HepG2 (cell line): ENCODE results near the gene ENTPD6. TPM values are rescaled to one million over a fixed set of nuclear protein-coding genes. Genes with fewer than 3 reads are reported as not detected.
A peak's percentile ranks its signal among the peaks of the same experiment; 100 is the strongest.

Experiments used
- ETV5 ChIP-seq: IDR thresholded peaks from 2 replicates; pipeline ENCODE4 v1.6.1; 2018; ENCODE audit warnings: missing biosample characterization, missing genetic modification reagents, inconsistent platforms, borderline replicate concordance
- HCFC1 ChIP-seq: fragments of 150-350 bp; IDR thresholded peaks from 2 replicates; pipeline ENCODE4 v1.6.1; 2014; ENCODE audit warnings: low read depth, low read length
- KAT8 ChIP-seq: IDR thresholded peaks from 2 replicates; pipeline ENCODE4 v1.6.1; 2016; ENCODE audit warnings: missing genetic modification reagents, missing compliant biosample characterization
- MTA3 ChIP-seq: sonication (generic); formaldehyde crosslinking; IDR thresholded peaks from 2 replicates; pipeline ENCODE4 v1.4.0; 2020; ENCODE audit warnings: missing genetic modification reagents
- MTF1 ChIP-seq: sonication (generic); formaldehyde crosslinking; IDR thresholded peaks from 2 replicates; pipeline ENCODE4 v1.5.0; 2020; ENCODE audit warnings: missing genetic modification reagents
- NFIB ChIP-seq: sonication (generic); formaldehyde crosslinking; IDR thresholded peaks from 2 replicates; pipeline ENCODE4 v1.9.0; 2021; ENCODE audit warnings: missing genetic modification reagents, mild to moderate bottlenecking, borderline replicate concordance
- POLR2AphosphoS5 ChIP-seq: IDR thresholded peaks from 2 replicates; pipeline ENCODE4 v1.6.1; 2012; ENCODE audit warnings: low read depth, low read length
- RBM39 ChIP-seq: fragments of 200-400 bp; formaldehyde crosslinking; IDR thresholded peaks from one replicate; pipeline ENCODE4 v1.6.1; 2018; ENCODE audit warnings: antibody characterized with exemption, mild to moderate bottlenecking, low read depth, low read length; ENCODE audit not compliant: poor library complexity, severe bottlenecking
- TBL1XR1 ChIP-seq: fragments of 150-350 bp; IDR thresholded peaks from 2 replicates; pipeline ENCODE4 v1.6.1; 2014; ENCODE audit warnings: borderline replicate concordance, low read length; ENCODE audit not compliant: partially characterized antibody
- ZFP36 ChIP-seq: fragments of 150-350 bp; IDR thresholded peaks from 2 replicates; pipeline ENCODE4 v1.6.1; 2018; ENCODE audit warnings: borderline replicate concordance, low read length, low read depth; ENCODE audit not compliant: partially characterized antibody
- ZNF101 ChIP-seq: sonication (generic); formaldehyde crosslinking; IDR thresholded peaks from 2 replicates; pipeline ENCODE4 v1.4.0; 2020; ENCODE audit warnings: mild to moderate bottlenecking, low read depth, missing genetic modification reagents, borderline replicate concordance
- ZNF326 ChIP-seq: sonication (generic); formaldehyde crosslinking; IDR thresholded peaks from 2 replicates; pipeline ENCODE4 v1.4.0; 2020; ENCODE audit warnings: missing genetic modification reagents, borderline replicate concordance
- ZNF746 ChIP-seq: sonication (generic); formaldehyde crosslinking; IDR thresholded peaks from 2 replicates; pipeline ENCODE4 v1.8.0; 2022; ENCODE audit warnings: mild to moderate bottlenecking, missing genetic modification reagents
- ZNF883 ChIP-seq: sonication (generic); formaldehyde crosslinking; IDR thresholded peaks from 2 replicates; pipeline ENCODE4 v1.5.1; 2020; ENCODE audit warnings: mild to moderate bottlenecking, missing genetic modification reagents; ENCODE audit errors: not compliant biosample characterization
- polyA plus RNA-seq, 8 experiments: library from polyadenylated mRNA; depleted of rRNA in 3 of 8; stranded (reverse) in 7 of 8; unstranded in 1 of 8; fragments of >200 nt; fragmentation: Illumina TruSeq in 4 of 8; extraction: Trizol in 4 of 8; gene quantifications; 2 replicates each; pipeline versions ENCODE4 v1.2.1 to v1.2.3, GENCODE V29; 2011 to 2016; ENCODE audit warnings: low read depth in 4 of 8, missing spikeins in 1 of 8, mixed read lengths in 1 of 8; ENCODE audit not compliant: insufficient read depth in 1 of 8
- total RNA-seq, 5 experiments: library from RNA; depleted of rRNA; stranded (reverse); fragments of >200 nt; fragmentation: Illumina TruSeq; extraction: Trizol; gene quantifications; 2 replicates each; pipeline ENCODE4 v1.2.3, GENCODE V29; 2016; ENCODE audit warnings: low read depth in 1 of 5
- TF ChIP-seq, protein P1 (sequence below): sonication (generic); formaldehyde crosslinking; conservative IDR thresholded peaks from 2 replicates; pipeline ENCODE4 v1.4.0; 2020; ENCODE audit warnings: mild to moderate bottlenecking, missing genetic modification reagents, moderate library complexity
- TF ChIP-seq, protein P2 (sequence below), 2 experiments: fragments of 450-650 bp in 1 of 2; sonication (generic) in 1 of 2; formaldehyde crosslinking in 1 of 2; IDR thresholded peaks; 2 replicates each; pipeline versions ENCODE4 v1.6.1 to v1.8.0; 2016 to 2022; ENCODE audit warnings: antibody characterized with exemption in 1 of 2, mild to moderate bottlenecking in 1 of 2, missing genetic modification reagents in 1 of 2

Gene ENTPD6
- total and polyA plus RNA-seq, 2 of the 13 experiments (the other 11 are each of a cell fraction or from before 2014, with no cell fraction given): 164 to 172 TPM

DNA sequence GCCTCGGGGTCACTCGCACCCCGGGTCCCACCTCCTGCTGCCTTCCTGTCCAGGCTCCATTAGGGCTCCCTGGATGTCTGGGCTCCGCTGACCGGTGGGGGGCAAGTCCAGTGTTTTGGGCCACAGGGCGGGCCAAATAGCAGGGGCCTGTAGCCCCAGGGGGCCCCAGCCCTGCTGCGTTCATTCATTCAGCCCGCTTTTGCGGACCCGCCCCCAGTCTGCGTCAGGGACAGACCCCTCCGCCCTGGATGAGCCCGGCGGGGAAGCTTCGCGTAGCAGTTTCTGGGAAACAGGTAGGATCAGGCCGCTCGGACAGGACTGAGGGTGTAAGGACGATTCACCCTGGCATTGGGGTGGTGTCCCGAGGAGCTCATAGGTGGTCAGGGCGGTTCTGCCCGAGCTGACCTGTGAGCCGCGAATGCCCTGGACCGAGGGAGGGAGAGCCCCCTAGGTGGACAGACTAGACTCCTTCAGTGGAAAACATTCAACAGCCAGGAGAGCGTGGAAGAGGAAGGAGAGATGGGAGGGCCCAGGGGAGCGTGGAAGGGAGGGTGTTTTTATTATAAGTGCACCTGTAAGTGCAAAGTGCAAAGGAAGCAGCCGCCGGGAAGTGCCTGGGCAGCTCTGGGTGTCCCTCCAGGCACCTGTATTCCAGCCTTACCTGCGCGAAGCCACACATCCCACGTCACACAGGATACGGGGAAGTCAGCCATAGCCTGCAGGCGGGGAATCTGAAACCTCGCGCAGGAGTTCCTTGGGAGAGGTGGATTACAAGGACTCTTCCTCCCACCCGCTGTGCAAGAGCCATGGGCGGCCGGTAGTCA lies 662 bp downstream of the ENTPD6 start (continued):
- TF ChIP-seq ZNF746 (CRISPR knock-in tag) (no peak), ZNF101 (CRISPR knock-in tag) (no peak), RBM39 (no peak), HCFC1 (no peak), POLR2AphosphoS5 (no peak), MTA3 (CRISPR knock-in tag) (0 out of 2 replicates have a peak, but pooled peaks have one; percentile 39), MTF1 (CRISPR knock-in tag) (no peak), ETV5 (CRISPR knock-in tag) (no peak; the same call in 1 of the 2 replicates), TBL1XR1 (no peak), ZNF883 (CRISPR knock-in tag) (no peak), NFIB (CRISPR knock-in tag) (0 out of 2 replicates have a peak, but pooled peaks have one; percentile 21), ZFP36 (no peak), ZNF326 (CRISPR knock-in tag) (no peak), KAT8 (CRISPR knock-in tag) (0 out of 2 replicates have a peak, but pooled peaks have one; percentile 18)
- TF ChIP-seq, protein P1, sequence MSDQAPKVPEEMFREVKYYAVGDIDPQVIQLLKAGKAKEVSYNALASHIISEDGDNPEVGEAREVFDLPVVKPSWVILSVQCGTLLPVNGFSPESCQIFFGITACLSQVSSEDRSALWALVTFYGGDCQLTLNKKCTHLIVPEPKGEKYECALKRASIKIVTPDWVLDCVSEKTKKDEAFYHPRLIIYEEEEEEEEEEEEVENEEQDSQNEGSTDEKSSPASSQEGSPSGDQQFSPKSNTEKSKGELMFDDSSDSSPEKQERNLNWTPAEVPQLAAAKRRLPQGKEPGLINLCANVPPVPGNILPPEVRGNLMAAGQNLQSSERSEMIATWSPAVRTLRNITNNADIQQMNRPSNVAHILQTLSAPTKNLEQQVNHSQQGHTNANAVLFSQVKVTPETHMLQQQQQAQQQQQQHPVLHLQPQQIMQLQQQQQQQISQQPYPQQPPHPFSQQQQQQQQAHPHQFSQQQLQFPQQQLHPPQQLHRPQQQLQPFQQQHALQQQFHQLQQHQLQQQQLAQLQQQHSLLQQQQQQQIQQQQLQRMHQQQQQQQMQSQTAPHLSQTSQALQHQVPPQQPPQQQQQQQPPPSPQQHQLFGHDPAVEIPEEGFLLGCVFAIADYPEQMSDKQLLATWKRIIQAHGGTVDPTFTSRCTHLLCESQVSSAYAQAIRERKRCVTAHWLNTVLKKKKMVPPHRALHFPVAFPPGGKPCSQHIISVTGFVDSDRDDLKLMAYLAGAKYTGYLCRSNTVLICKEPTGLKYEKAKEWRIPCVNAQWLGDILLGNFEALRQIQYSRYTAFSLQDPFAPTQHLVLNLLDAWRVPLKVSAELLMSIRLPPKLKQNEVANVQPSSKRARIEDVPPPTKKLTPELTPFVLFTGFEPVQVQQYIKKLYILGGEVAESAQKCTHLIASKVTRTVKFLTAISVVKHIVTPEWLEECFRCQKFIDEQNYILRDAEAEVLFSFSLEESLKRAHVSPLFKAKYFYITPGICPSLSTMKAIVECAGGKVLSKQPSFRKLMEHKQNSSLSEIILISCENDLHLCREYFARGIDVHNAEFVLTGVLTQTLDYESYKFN (CRISPR knock-in tag): peak; percentile 5; the same call in 1 of the 2 replicates
- TF ChIP-seq, protein P2, sequence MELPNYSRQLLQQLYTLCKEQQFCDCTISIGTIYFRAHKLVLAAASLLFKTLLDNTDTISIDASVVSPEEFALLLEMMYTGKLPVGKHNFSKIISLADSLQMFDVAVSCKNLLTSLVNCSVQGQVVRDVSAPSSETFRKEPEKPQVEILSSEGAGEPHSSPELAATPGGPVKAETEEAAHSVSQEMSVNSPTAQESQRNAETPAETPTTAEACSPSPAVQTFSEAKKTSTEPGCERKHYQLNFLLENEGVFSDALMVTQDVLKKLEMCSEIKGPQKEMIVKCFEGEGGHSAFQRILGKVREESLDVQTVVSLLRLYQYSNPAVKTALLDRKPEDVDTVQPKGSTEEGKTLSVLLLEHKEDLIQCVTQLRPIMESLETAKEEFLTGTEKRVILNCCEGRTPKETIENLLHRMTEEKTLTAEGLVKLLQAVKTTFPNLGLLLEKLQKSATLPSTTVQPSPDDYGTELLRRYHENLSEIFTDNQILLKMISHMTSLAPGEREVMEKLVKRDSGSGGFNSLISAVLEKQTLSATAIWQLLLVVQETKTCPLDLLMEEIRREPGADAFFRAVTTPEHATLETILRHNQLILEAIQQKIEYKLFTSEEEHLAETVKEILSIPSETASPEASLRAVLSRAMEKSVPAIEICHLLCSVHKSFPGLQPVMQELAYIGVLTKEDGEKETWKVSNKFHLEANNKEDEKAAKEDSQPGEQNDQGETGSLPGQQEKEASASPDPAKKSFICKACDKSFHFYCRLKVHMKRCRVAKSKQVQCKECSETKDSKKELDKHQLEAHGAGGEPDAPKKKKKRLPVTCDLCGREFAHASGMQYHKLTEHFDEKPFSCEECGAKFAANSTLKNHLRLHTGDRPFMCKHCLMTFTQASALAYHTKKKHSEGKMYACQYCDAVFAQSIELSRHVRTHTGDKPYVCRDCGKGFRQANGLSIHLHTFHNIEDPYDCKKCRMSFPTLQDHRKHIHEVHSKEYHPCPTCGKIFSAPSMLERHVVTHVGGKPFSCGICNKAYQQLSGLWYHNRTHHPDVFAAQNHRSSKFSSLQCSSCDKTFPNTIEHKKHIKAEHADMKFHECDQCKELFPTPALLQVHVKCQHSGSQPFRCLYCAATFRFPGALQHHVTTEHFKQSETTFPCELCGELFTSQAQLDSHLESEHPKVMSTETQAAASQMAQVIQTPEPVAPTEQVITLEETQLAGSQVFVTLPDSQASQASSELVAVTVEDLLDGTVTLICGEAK (IDR thresholded peaks at IDR 0.05): no peak
- TF ChIP-seq, protein P2 (CRISPR knock-in tag; IDR thresholded peaks at IDR 0.05): 0 out of 2 replicates have a peak, but pooled peaks have one; percentile 1
